Measurements from ENCODE around the gene ELOVL6.

GRCh38 chr4:110075083-110075738 is 123.2 kb downstream of the ELOVL6 start:
- TF ChIP-seq CTCF (IDR thresholded peaks at IDR 0.05) (no peak), POLR2A (IDR thresholded peaks at IDR 0.05) (no peak)

Data from prostate gland (tissue), 2 donors.